ENCODE measurements around the gene LMO7. TPM values are rescaled to one million over a fixed set of nuclear protein-coding genes. Genes with fewer than 3 reads are reported as not detected.

LMO7 gene
- total RNA-seq, 1 experiment from 2014 or later: 20.4 TPM

DNA sequence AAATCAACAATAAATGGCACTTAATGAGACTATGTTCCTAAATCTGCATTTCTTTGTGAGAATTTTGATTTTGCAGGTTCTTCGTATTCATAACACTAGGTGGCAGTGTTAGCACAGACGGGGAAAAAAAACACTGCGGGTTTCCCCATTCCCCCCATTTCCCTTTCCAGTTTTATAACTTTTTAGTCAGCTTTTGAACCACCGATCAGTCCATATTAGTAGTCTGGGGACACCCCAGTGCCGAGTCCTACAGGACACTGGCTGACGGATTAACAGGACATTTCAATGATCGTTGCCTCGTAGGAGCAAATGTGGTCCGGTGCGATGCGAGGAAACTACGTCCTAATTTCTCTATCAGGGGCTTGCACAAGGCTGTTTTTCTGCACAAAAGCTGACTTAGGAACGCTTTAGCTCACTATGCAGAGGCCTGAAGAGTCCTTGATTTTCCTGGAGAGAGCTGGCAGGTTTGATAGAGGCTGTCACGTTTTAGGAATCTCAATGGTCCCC, 234.3 kb downstream of the LMO7 start:
- Histone ChIP-seq H3K9ac (ENCODE audit: extremely low read depth, insufficient read length, low read length) (no peak overlapping the region), H3K9me3 (ENCODE audit: control insufficient read depth, low read depth, low read length) (no peaks in the 10 kb centered on the region), H3K27me3 (ENCODE audit: insufficient read depth, low read length) (no peaks in the 10 kb centered on the region), H2AK5ac (ENCODE audit: insufficient read length, low read length) (no peak overlapping the region), H3K79me2 (ENCODE audit: insufficient read depth, low read length) (no peaks in the 10 kb centered on the region), H4K91ac (ENCODE audit: insufficient read length, low read depth, low read length) (no peak overlapping the region), H3K18ac (ENCODE audit: insufficient read length, low read depth, low read length) (no peak overlapping the region), H3K27ac (ENCODE audit: insufficient read length, low read depth, low read length) (no peak overlapping the region), H3K4ac (ENCODE audit: low read depth, low read length) (no peak overlapping the region), H2BK20ac (ENCODE audit: low read depth, low read length, poor library complexity, severe bottlenecking) (no peak overlapping the region), H4K8ac (replicated peaks; ENCODE audit: insufficient read length, low read depth, low read length) (no peak overlapping the region), H3K4me2 (ENCODE audit: insufficient read depth, insufficient read length, low read length) (no peak overlapping the region), H3K14ac (ENCODE audit: insufficient read depth, low read length) (no peak overlapping the region), H2AFZ (ENCODE audit: low read length) (peak overlapping the region; percentile 94), H3K56ac (ENCODE audit: insufficient read length, low read depth, low read length) (no peak overlapping the region), H3K23ac (ENCODE audit: insufficient read length, low read depth, low read length) (no peak overlapping the region), H3K79me1 (ENCODE audit: insufficient read depth, low read depth, low read length, poor library complexity, severe bottlenecking) (no peaks in the 10 kb centered on the region), H3K23me2 (ENCODE audit: insufficient read length, low read depth, low read length, poor library complexity, severe bottlenecking) (no peaks in the 10 kb centered on the region), H2BK15ac (ENCODE audit: low read depth, low read length) (no peak overlapping the region), H2BK12ac (ENCODE audit: insufficient read length, low read depth, low read length) (no peak overlapping the region), H3K4me1 (ENCODE audit: insufficient read depth, low read length) (peaks cover 7% of the 10 kb centered on the region; the same call in 1 of the 2 replicates), H4K20me1 (ENCODE audit: control insufficient read depth, insufficient read depth, insufficient read length) (no peaks in the 10 kb centered on the region), H2BK120ac (ENCODE audit: low read depth, low read length, poor library complexity, severe bottlenecking) (no peak overlapping the region), H2BK5ac (ENCODE audit: insufficient read length, low read length) (no peak overlapping the region), H4K5ac (ENCODE audit: insufficient read length, low read depth, low read length) (no peak overlapping the region), H3T11ph (ENCODE audit: low read length) (no peak overlapping the region)
- H3K27me3 Mint-ChIP-seq (ENCODE audit: low read depth): no peaks in the 10 kb centered on the region
- WGBS (ENCODE audit: extremely low coverage, insufficient read length, low lambda C conversion rate): no CpG with 5 or more reads among the region's 14 CpGs
- no peaks in the 10 kb centered on the region; a peak in 2 of 5 replicates for H3K9me3 Mint-ChIP-seq
- TF ChIP-seq, protein P1, sequence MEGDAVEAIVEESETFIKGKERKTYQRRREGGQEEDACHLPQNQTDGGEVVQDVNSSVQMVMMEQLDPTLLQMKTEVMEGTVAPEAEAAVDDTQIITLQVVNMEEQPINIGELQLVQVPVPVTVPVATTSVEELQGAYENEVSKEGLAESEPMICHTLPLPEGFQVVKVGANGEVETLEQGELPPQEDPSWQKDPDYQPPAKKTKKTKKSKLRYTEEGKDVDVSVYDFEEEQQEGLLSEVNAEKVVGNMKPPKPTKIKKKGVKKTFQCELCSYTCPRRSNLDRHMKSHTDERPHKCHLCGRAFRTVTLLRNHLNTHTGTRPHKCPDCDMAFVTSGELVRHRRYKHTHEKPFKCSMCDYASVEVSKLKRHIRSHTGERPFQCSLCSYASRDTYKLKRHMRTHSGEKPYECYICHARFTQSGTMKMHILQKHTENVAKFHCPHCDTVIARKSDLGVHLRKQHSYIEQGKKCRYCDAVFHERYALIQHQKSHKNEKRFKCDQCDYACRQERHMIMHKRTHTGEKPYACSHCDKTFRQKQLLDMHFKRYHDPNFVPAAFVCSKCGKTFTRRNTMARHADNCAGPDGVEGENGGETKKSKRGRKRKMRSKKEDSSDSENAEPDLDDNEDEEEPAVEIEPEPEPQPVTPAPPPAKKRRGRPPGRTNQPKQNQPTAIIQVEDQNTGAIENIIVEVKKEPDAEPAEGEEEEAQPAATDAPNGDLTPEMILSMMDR (conservative IDR thresholded peaks at IDR 0.05): peak; percentile 83
- no peak for DNase-seq
- peak overlapping the region in 2 of 3 experiments; percentile 65 to 86; a peak in 2 of 7 replicates for H3K27ac Mint-ChIP-seq
- H3K36me3 Mint-ChIP-seq (ENCODE audit: insufficient read depth in 1 of 3, low read depth in 3 of 3): no peaks in the 10 kb centered on the region; a peak in 1 of 7 replicates
- H3K4me1 Mint-ChIP-seq: peaks cover 26 to 31% of the 10 kb centered on the region in 2 experiments
- no peak overlapping the region; a peak in 1 of 5 replicates for H3K4me3 Mint-ChIP-seq
